ENCODE measurements around the gene PRDM7.

PRDM7 gene

DNA sequence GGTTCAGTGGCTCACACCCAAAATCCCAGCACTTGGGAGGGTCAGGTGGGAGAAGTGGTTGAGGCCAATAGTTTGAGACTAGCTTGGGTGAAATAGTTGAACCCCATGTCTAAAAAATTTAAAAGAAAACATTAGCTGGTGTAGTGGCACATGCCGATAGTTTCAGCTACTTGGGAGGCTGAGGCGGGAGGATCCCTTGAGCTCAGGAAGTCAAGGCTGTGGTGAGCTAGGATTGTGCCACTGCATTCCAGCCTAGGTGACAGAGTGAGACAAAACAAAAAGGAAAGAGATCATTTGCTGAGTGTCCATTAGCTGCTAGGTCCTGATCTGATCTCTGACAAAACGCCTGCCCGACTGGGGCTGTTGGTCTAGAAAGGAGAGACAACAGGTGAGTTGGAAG is 43.7 kb downstream of the PRDM7 start:
- no peak for DNase-seq

DNA sequence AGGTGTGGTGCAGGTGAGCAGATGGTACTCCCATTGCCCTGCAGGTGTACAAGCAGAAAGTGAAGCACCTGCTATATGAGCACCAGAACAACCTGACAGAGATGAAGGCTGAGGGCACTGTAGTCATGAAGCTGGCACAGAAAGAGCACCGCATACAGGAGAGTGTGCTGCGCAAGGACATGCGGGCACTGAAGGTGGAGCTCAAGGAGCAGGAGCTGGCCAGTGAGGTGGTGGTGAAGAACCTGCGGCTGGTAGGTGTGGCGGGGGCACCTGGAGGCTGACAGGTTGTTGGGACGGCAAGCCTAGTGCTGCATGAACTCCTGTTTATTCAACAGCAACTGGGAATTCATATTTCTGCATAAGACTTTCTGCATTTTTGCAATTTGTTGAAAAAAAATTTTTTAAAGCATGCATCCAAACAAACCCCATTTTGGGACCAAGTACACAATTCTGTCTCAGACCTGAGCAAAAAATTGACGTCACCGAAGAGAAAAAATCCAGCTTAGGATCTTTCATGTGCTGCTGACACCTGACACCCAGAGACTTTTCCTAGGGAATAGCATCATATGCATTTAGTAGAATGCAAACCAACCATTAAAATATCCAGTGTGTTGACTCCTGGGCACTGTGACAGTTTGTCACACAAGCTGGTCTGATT is 44.3 kb downstream of the PRDM7 start:
- no peak for DNase-seq

DNA sequence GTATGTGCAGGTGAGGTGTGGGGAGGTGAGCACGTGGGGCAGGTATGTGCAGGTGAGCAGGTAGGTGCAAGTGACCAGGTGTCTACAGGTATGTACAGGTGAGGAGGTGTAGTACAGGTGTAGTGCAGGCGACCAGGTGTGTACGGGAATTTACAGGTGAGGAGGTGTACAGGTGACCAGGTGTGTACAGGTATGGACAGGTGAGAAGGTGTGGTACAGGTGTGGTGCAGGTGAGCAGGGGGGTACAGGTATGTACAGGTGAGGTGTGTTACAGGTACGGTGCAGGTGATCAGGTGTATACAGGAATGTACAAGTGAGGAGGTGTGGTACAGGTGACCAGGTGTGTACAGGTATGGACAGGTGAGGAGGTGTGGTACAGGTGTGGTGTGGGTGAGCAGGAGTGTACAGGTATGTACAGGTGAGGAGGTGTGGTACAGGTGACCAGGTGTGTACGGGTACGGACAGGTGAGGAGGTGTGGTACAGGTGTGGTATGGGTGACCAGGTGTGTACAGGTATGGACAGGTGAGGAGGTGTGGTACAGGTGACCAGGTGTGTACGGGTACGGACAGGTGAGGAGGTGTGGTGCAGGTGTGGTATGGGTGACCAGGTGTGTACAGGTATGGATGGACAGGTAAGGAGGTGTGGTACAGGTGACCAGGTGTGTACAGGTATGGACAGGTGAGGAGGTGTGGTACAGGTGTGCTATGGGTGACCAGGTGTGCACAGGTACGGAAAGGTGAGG is 45.0 kb downstream of the PRDM7 start:
- no peak for DNase-seq

DNA sequence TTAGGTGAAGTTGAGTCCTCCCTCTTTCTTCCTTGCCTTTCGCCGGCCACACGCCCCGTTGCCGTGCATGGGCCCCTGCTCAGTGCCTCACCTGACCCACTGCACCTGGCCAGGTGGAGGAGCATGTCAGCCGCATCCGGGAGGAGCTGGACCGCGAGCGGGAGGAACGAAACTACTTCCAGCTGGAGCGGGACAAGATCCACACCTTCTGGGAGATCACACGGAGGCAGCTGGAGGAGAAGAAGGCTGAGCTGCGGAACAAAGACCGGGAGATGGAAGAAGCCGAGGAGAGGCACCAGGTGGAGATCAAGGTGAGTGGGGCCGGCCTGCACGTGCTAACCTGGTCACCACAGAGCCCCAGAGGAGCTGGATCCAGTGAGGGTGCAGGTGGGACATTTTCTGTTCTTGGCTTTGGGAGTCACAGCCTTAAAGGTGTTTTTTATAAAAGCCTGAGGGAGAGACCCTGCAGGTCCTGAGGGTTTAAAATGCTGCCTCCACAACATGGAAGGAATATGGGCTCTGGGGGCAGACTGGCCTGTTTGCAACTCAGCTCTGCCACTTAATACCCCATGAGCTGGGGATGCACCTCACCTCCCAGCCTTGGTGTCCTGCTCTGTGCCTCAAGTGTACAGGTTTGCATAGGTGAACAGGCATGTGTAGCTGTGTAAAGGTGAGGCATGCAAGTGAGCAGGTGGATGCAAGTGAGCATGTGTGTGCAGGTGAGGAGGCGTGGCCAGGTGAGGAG is 45.8 kb downstream of the PRDM7 start:
- no peak for DNase-seq

DNA sequence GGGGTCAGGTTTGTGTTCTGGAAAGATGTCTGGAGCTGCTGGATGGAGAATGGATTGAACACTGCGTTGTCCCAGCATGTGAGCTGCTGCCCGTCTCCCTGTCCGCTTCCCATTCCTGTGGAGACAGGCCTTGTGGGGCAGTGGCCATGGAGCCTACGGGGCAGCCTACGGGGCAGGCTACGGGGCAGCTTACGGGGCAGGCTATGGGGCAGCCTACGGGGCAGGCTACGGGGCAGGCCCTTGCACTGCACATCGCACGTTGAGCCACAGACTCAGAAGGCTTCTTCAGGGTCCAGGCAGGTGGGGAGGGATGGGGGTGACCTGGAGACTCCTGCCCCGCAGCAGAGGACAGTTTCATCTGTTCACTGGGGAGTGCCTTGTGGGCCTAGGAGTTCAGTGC is 48.1 kb downstream of the PRDM7 start:
- no peak for DNase-seq

DNA sequence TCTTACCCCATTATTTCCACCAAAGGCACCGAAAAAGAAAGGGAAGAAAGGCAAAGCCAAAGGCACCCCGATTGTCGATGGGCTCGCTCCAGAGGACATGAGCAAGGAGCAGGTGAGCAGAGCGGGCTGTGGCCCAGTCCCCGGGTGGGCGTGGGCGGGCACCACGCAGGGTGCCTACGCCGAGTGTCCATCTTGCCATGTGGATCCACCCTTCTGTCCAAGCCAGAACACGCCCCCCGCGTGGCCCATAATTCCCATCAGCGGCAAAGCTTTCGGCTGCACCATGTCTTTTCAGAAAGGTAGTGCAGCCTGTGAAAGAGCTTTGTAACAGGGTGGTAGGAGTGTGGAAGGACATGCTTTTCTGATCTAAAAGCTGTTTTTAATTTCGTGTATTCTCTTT is 49.5 kb downstream of the PRDM7 start:
- DNase-seq: no peak

DNA sequence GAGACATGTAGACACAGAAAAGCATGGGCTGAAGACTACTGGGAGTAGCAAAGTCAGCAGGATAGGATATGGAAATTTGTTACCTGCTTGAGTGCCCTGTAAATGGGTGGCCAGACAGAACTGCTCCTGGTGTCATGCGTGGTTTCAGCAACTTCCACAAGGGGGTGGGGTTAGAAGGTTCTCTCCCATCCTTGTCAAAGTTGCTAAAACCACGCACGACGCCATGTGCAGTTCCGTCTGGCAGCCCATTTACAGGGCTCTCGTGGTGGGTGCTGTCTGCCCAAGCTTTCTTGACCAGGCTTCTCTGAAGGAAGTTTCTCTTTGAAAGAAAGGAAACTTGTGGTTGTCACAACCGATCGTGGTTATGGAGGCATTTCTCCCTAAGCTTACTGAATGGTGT is 51.0 kb downstream of the PRDM7 start:
- DNase-seq: no peak

DNA sequence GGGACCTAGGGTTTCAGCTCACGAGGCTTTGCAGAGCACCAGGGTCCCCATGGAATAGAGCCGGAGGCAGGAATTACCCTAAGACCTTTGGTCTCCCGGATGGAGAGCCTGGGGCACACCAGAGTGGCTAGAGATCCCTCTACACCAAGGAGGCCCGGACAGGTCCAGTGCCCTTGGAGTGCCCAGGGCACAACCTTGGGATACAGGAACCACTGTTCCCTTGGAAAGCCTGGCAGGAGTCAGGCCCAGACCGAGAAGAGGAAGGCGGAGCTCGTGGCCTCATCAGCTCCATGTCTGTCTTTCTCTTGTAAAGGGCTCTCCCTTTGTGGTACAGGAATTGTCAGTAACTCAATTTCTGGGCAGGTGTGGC is 54.1 kb downstream of the PRDM7 start:
- no peak for DNase-seq

DNA sequence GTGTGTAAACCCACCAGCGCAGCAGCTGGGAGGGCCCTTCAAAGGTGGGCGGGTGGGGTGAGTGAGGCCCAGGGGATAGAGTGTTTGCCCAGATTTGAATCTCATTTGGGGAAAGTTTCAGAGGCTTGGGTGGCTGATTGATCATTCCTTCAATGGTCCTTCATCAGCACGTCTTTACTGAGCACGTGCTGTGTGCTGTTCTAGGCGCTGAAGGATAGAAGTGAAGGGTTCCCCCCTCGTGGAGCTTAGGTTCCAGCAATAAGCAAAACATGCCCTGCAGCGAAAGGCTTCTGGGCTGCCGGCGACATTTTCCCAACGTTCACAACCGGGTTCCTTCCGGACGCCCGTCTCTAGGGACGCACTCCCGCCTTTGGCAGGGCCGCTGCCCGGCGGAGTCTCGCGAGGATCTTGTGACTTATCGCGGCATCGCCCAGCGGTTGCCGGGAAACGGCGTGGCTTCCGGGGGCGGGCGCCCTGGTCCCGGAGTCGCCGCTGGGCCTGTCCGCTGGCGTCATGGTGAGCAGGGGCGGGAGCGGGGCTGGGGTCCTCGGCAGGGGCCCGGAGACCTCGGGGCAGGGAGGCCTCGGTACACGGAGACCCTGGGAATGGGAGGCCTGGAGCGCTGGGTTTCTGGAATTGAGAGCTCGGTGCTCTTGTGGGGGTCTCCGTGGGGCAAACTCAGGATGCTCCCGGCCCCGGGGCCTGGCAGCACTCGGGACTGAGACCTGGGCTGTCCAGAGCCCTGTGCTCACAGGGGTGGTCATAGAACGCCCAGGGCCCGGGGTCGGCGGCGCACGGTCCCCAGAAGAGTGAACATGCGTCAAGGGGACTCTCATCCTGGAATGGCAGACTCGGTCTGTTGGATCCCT is 54.7 kb downstream of the PRDM7 start:
- DNase-seq: peak; percentile 81

DNA sequence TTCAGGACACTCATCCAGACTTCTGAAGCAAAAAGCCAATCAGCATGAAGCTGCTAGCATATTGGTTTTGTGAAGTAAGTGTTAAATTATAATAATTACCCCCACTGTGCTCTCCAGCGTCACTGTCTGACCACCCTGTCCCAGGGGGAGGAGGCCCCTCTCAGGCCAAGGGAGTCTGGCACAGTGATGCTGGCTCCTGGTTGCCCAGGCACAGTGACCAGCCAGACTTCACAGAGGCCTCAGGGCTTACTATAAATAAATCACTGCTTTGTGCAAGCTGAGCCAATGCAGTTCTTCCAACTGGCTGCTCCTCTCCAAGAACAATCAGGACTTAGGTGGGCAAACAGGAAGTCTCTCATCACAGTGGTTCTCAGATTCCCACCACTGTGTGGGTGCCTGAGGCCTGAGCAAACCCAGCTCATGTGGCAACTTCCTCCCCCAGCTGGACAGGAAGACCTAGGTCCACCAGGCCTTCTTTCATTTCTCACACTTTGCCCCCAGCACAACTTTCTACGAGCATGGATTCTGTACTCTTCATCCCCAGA is 56.2 kb downstream of the PRDM7 start:
- no peak for DNase-seq

DNA sequence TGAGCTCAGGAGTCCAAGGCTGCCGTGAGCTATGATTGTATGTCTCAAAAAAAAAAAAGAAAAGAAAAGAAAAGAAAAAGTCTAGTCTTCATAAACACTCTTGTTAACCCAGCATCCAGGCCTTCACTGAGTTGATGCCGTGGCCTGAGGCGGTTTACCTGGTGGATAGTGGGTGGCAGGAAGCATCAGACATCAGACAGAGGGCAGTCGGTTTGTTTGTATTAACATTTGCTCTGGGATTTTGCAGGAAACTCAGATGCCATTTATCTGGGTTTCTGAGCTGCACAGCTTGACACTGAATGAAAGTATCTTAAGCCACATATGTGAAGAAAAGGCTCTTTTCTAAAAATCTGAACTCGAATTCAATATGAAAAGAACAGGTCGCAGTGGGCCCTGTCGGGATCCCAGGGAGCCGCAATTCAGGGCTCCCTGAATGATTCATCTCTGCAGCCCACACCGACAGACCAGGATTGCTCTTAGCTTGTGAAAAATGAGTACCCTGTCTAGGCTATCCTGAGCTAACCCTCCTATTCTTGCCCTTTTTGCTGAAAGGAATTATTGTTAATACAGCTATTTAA is 56.8 kb downstream of the PRDM7 start:
- no peak for DNase-seq

DNA sequence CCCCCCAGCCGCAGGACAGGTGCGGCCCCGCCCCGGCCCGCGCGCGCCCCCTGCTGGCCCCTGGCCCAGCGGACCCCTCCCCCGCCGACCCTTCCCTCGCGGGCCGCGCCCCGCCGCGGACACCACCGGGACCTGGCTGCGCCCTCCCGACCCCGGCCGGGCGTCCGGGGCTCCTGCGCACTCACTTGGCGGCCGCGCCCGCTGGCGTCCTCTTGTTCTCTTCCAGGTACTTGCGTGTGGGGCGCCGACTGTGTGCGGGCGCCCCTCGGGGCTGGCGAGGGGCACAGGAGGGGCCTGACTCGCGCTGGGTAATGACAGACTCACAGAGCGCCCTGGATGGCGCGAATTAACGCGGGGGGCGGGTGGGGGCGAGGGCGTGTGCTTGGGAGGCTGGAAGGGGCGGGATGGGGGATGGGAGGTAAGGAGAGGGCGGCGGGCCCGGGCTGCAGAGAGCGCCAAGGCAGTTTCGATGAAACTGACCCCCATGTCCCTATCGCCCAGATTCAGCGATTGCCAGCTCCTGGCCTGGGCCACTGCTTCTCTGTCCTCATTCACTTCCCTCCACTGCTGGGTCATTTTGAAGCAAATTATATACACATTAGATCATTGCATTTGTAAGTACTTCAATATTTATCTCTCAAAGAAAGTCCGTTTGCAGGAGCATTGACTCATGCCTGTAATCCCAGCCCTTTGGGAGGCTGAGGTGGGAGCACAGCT is 57.4 kb downstream of the PRDM7 start:
- peak; percentile 37 for DNase-seq

DNA sequence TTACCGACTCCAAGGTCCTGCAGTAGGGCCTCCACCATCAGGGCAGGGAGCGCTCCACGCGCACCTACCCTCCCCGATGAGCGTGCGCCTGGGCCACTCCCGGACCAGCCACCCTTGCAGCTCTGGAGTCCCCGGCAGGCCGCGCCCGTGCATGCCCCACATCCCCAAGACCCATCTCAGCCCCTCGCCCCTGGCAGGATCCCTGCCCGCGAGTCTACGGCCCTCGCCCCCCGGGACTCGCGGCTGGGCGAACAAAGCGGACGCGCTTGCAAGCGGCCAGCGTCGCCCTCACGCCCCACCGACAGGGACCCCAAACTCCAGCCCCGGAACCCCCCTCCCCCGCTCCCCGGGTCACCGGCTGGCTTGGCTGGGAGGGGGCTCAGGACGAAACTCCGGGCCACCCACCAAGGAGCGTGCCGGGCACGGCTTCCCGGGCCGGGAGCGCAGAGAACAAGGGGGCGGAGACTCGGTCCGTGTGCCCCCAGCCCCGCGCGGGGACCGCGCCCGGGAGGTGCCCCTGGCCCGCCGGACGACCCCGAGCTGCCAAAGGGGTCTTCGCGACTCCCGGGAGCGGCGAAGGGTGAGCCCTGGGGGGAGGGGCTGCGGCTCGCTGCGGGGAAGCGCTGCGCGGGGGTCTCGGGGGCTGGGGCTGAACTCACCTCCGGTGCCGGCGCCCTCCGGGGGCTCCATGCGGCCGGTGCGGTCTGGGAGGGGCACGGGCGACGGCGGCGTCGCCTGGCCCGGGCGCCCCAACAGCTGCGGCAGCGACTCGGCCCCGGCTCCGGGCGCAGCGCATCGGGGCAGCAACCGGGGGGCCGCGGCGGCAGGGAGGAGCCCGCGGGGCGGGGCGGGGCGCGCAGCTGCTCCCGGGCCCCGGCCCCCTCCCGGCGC is 58.2 kb downstream of the PRDM7 start, which contains the start of gene DBNDD1:
TSS of gene DBNDD1 (minus strand) at position 805 of the 891 bp plus-strand sequence. CDS start at position 690, 115 bp downstream.
- DNase-seq: no peak

DNA sequence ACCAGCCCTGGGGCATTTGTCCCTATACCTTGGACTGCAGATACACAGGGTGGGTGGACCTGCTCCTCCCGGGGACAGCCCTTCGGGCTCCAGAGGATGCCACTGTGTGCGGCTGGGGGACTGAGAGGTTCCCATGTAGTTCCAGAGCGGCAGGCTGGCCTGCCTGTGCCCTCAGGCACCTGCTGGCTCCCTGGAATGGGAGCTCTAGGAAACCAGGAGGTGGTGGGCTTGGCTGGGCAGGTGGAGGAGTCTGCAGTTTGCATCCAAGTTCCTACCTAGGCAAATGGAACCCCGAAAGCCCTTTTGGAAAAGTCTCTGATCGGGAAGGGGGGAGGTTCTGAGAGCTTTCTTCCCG is 58.9 kb downstream of the PRDM7 start:
- no peak for DNase-seq

DNA sequence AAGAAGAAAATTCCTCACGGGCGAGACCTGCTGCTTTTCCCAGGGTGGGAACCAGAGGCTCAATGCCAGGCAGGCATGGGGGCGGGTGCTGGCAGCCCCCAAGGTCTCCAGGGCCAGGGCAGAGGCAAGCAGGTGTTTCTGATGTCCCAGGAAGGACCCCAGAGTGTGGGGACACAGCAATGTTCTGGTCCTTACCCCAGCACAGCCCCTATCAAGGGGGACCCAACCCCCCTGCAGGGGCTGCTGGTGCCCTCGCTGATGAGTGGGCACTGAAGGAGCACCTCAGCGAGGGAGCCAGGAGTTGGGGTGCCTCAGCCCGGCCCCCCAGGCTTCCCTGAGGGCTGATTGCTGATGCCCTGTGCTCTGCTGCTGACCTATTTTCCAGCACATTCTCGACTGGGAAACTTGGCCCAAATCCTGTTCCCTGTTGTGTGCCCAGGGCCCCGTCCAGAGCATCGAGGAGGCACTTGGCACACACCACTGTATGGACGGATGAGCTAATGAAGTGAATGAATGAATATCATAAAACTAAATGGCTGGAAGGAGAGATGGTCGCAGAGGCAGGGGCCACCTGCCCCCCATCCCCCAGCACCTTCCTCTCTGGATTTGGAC is 60.7 kb downstream of the PRDM7 start:
- DNase-seq: no peak

DNA sequence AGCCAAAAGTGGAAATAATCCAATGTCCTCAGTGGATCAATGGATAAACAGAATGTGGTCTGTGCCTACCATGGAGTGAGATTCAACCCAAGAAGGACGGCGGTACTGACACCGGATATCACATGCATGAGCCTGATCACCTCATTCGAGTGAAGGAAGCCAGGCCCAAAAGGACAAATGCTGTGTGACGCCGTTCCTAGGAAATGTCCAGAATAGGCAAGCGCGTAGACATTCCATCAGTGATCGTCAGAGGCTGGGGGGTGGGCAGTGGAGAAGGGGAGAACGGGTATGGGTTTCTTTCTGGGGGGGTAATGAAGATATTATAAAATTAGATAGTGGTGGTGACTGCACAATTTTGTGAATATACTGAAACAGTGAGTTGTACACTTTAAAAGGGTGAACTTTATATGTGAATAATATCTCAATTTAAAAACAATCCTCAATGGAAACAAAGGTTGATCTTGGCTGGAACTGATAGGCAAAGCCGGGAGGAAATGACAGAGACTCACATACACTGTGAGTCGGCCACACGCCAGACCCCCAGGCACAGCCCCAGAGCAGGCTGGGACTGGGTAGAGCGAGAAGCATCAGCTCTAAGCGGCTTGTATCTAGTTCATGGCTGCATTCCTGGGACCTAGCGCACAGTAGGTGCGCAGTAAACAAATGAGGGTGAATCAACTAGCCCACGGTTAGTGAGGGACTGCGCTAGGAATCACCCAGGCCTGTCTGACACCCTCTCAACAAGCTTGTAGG is 61.4 kb downstream of the PRDM7 start:
- no peak for DNase-seq

DNA sequence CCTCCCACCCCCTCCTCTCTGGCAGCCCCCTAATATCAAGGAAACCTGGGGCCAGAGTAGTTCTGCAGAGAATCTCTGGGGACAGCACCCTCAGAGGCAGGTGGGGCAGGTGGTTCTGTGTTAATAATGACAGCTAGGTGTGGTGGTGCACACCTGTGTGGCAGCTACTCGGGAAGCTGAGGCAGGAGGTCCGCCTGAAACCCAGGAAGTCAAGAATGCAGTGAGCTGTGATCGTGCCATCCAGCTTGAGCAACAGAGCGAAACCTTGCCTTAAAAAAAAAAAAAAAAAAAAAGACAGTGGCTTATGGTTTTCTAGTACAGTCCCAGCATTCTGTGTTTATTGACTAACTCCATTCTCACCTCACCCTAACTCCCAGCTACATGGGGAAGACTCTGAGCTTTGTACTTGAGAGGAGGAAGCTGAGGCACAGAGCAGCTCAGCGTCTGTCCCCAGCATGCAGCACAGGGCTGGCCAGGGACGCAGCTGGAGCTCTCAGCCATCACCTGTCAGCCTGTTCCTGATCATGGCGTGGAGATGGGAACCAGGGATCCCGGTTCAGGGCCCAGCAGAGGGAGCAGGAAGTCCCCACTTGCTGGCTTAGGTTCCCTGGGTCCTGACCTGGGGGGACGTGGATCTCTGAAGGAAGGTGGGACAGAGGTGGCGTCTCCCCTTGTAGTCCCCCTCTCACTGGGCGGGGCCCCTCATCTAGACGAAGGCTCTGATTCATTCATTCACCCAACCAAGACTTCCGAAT is 64.0 kb downstream of the PRDM7 start:
- no peak for DNase-seq

DNA sequence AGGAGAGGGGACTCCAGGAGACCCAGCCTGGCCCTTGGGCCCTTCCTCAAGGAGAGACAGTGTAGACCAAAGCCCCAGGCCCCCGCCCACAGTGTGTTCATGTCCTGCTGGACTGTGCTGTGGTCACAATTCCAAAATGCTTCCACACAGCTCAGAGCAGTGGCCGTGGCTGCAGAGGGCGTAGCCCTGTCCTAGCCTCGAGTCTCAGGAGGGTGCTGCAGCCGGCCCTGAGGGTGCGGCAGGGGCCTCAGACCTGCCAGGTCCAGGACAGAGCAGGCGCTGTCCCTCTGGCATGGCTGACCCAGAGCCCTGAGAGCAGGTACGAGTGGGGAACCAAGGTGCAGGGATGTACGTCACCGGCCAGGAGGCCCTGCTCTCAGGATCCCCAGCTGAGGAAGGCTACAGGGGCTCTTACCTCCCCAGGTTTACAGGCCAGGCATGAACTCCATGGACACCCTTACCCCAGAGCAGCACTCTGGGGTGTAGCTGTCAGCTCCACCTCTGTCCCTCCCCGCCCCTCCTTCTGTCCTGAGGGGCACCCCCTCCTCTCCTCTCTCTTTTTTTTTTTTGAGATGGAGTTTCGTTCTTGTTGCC is 65.1 kb downstream of the PRDM7 start:
- no peak for DNase-seq
